Parathyroid adenoma (tissue), 2 donors: ENCODE results near the gene DUSP21.
A peak's percentile ranks its signal among the peaks of the same experiment; 100 is the strongest.

Source experiments
- H2AFZ ChIP-seq: fragments of 300-600 bp; sonication (generic); one replicate; pipeline ENCODE4 v1.7.0; 2017; ENCODE audit warnings: antibody characterized with exemption, mild to moderate bottlenecking
- H3K27ac ChIP-seq: fragments of 300-600 bp; sonication (generic); one replicate; pipeline ENCODE4 v1.7.0; 2017
- H3K27me3 ChIP-seq: fragments of 300-600 bp; sonication (generic); one replicate; pipeline ENCODE4 v1.7.0; 2017; ENCODE audit warnings: low read length; ENCODE audit not compliant: control insufficient read depth, insufficient read depth
- H3K36me3 ChIP-seq: fragments of 300-600 bp; sonication (generic); one replicate; pipeline ENCODE4 v1.7.0; 2017; ENCODE audit warnings: low read length; ENCODE audit not compliant: control insufficient read depth, insufficient read depth
- H3K4me1 ChIP-seq: fragments of 300-600 bp; sonication (generic); one replicate; pipeline ENCODE4 v1.7.0; 2017; ENCODE audit warnings: control low read depth
- H3K4me2 ChIP-seq: fragments of 300-600 bp; sonication (generic); one replicate; pipeline ENCODE4 v1.7.0; 2017; ENCODE audit warnings: low read length
- H3K4me3 ChIP-seq: fragments of 300-600 bp; sonication (generic); one replicate; pipeline ENCODE4 v1.7.0; 2017; ENCODE audit warnings: low read depth, low read length
- H3K79me2 ChIP-seq: fragments of 300-600 bp; sonication (generic); one replicate; pipeline ENCODE4 v1.7.0; 2017; ENCODE audit warnings: control low read depth
- H3K9ac ChIP-seq: fragments of 300-600 bp; sonication (generic); one replicate; pipeline ENCODE4 v1.7.0; 2017; ENCODE audit warnings: mild to moderate bottlenecking
- H3K9me3 ChIP-seq: fragments of 300-600 bp; sonication (generic); one replicate; pipeline ENCODE4 v1.7.0; 2017; ENCODE audit warnings: low read length; ENCODE audit not compliant: control insufficient read depth
- CTCF ChIP-seq: fragments of 300-600 bp; sonication (generic); IDR thresholded peaks from one replicate; pipeline ENCODE4 v1.7.0; 2017; ENCODE audit warnings: antibody characterized with exemption, mild to moderate bottlenecking
- donor health status: primary hyperparathyroidism.

DUSP21 gene

GRCh38 chrX:44871931-44872820 lies 28.4 kb downstream of the DUSP21 start:
- no peaks in the 10 kb centered on the region for H3K9me3 ChIP-seq
- peaks cover 12% of the 10 kb centered on the region for H3K79me2 ChIP-seq
- H2AFZ ChIP-seq, result peak overlapping the region; percentile 78
- no peaks in the 10 kb centered on the region for H3K4me1 ChIP-seq
- TF ChIP-seq CTCF, result no peak
- no peaks in the 10 kb centered on the region for H3K27me3 ChIP-seq
- H3K27ac ChIP-seq, result peak overlapping the region; percentile 99
- no peaks in the 10 kb centered on the region for H3K36me3 ChIP-seq
- peak overlapping the region; percentile 64 for H3K4me2 ChIP-seq
- peak overlapping the region; percentile 72 for H3K9ac ChIP-seq
- peak overlapping the region; percentile 81 for H3K4me3 ChIP-seq

DNA sequence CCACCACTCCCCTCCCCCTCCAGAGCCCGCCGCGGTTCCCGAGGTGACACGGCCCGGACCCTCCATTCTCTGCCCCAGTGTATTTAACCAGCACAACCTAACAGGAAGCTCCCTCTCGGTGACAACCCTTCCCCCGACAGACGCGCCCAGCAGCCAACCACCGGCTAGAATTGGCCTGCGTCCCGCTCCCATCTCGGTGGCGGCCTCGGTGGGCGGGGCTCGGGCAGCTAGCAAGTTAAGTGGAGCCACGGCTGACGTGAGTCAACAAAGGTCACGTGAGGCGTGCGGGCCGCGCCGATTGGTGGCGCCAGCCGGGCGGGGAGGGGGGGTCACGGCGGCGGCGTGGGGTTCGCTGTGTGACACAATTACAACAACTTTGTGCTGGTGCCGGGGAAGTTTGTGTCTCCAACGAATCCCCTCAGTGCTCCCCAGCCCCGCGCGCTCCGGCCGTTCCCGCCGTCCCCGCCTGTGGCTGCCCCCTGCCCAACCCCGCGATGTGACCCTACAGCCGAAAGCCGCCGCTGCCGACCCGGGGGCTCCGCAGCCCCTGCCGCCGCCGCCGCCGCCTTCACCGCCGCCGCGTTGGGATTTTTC lies 29.1 kb downstream of the DUSP21 start, which contains the start of gene KDM6A:
KDM6A (plus strand) TSS at position 368 of the 594 bp plus-strand sequence. CDS start 364 bp downstream, outside the sequence.
- no peaks in the 10 kb centered on the region for H3K4me1 ChIP-seq
- peak within 1 kb of the TSS; percentile 64 for H3K4me2 ChIP-seq
- no peaks in the 10 kb centered on the region for H3K36me3 ChIP-seq
- peak within 1 kb of the TSS; percentile 81 for H3K4me3 ChIP-seq
- peaks cover 12% of the 10 kb centered on the region for H3K79me2 ChIP-seq
- no peaks in the 10 kb centered on the region for H3K9me3 ChIP-seq
- TF ChIP-seq CTCF, result no peak
- H2AFZ ChIP-seq, result peak within 1 kb of the TSS; percentile 91
- peak within 1 kb of the TSS; percentile 98 for H3K9ac ChIP-seq
- peak within 1 kb of the TSS; percentile 99 for H3K27ac ChIP-seq
- H3K27me3 ChIP-seq, result no peaks in the 10 kb centered on the region

GRCh38 chrX:44873415-44874276 lies 29.8 kb downstream of the DUSP21 start:
- Histone ChIP-seq H3K9me3 (no peaks in the 10 kb centered on the region), H3K27me3 (no peaks in the 10 kb centered on the region), H3K4me1 (no peaks in the 10 kb centered on the region)

More at GRCh38 chrX:44873415-44874276, 29.8 kb downstream of the DUSP21 start:
- peaks cover 13% of the 10 kb centered on the region for H3K79me2 ChIP-seq
- H3K9ac ChIP-seq, result peak overlapping the region; percentile 98
- peak overlapping the region; percentile 91 for H2AFZ ChIP-seq
- H3K36me3 ChIP-seq, result no peaks in the 10 kb centered on the region
- no peak for TF ChIP-seq CTCF
- H3K4me2 ChIP-seq, result peak overlapping the region; percentile 47
- H3K4me3 ChIP-seq, result peak overlapping the region; percentile 75
- peak overlapping the region; percentile 99 for H3K27ac ChIP-seq
